Neural cell (in vitro differentiated cells): Measurements from ENCODE around the gene SEMA3B. TPM values are rescaled to one million over a fixed set of nuclear protein-coding genes. Genes with fewer than 3 reads are reported as not detected.

Source experiments
- H2AFZ ChIP-seq: fragments of 200-600, 300-800 bp; sonication (generic), shearing (Covaris generic); 2 replicates; pipeline ENCODE4 v1.6.0; 2014; ENCODE audit warnings: low read depth, mild to moderate bottlenecking, antibody characterized with exemption, low read length, moderate library complexity
- H3F3A ChIP-seq: fragments of 200-600 bp; shearing (Covaris generic); 2 replicates; pipeline ENCODE4 v1.6.1; 2016; ENCODE audit warnings: mild to moderate bottlenecking, moderate library complexity, mixed read lengths, antibody characterized with exemption, low read length; ENCODE audit not compliant: insufficient read depth, poor library complexity, severe bottlenecking
- H3K27ac ChIP-seq: fragments of 200-600, 300-800 bp; sonication (generic), shearing (Covaris generic); 2 replicates; pipeline ENCODE4 v1.5.1; 2014; ENCODE audit warnings: mild to moderate bottlenecking, low read length, moderate library complexity
- H3K27me3 ChIP-seq: fragments of 300-800, 200-600 bp; sonication (generic), shearing (Covaris generic); 2 replicates; pipeline ENCODE4 v1.6.0; 2014; ENCODE audit warnings: mild to moderate bottlenecking, low read depth, low read length, moderate library complexity; ENCODE audit not compliant: insufficient read depth
- H3K36me3 ChIP-seq: fragments of 300-800, 200-600 bp; sonication (generic), shearing (Covaris generic); 2 replicates; pipeline ENCODE4 v1.5.1; 2014; ENCODE audit warnings: mild to moderate bottlenecking, antibody characterized with exemption, low read length, moderate library complexity; ENCODE audit not compliant: insufficient read depth
- H3K4me2 ChIP-seq: fragments of 300-800, 200-600 bp; sonication (generic), shearing (Covaris generic); 2 replicates; pipeline ENCODE4 v1.6.0; 2014; ENCODE audit warnings: mild to moderate bottlenecking, low read length
- H3K4me3 ChIP-seq: fragments of 300-800, 200-600 bp; sonication (generic), shearing (Covaris generic); 2 replicates; pipeline ENCODE4 v1.5.1; 2014; ENCODE audit warnings: mild to moderate bottlenecking, low read length, moderate library complexity
- H3K79me2 ChIP-seq: fragments of 200-600 bp; shearing (Covaris generic); replicated peaks from 2 replicates; pipeline ENCODE4 v1.6.0; 2014; ENCODE audit warnings: mild to moderate bottlenecking, low read length, moderate library complexity; ENCODE audit not compliant: insufficient read depth
- H3K9ac ChIP-seq: fragments of 300-800, 200-600 bp; sonication (generic), shearing (Covaris generic); 2 replicates; pipeline ENCODE4 v1.6.1; 2016; ENCODE audit warnings: mild to moderate bottlenecking, low read length, mixed read lengths
- H3K9me2 ChIP-seq: fragments of 200-600 bp; shearing (Covaris generic); 2 replicates; pipeline ENCODE4 v1.6.1; 2016; ENCODE audit warnings: mild to moderate bottlenecking, low read length, mixed read lengths; ENCODE audit not compliant: insufficient read depth
- H3K9me3 ChIP-seq: fragments of 200-600, 300-800 bp; sonication (generic), shearing (Covaris generic); 2 replicates; pipeline ENCODE4 v1.6.1; 2016; ENCODE audit warnings: mild to moderate bottlenecking, mixed run types, low read length, moderate library complexity, mixed read lengths
- H4K20me1 ChIP-seq: fragments of 200-600 bp; shearing (Covaris generic); 2 replicates; pipeline ENCODE4 v1.6.1; 2016; ENCODE audit warnings: mild to moderate bottlenecking, mixed run types; ENCODE audit not compliant: insufficient read depth
- CTCF ChIP-seq: fragments of 450-650 bp; IDR thresholded peaks from 2 replicates; pipeline ENCODE4 v1.5.1; 2014; ENCODE audit warnings: antibody characterized with exemption, mild to moderate bottlenecking, moderate library complexity; ENCODE audit not compliant: poor library complexity, severe bottlenecking
- EP300 ChIP-seq: fragments of 450-650 bp; conservative IDR thresholded peaks from 2 replicates; pipeline ENCODE4 v1.6.1; 2014; ENCODE audit warnings: antibody characterized with exemption, mild to moderate bottlenecking, moderate library complexity; ENCODE audit not compliant: poor library complexity, severe bottlenecking
- EZH2 ChIP-seq: fragments of 200-600, 300-800 bp; shearing (Covaris generic), sonication (generic); IDR thresholded peaks from 2 replicates; pipeline ENCODE4 v1.6.1; 2014; ENCODE audit warnings: antibody characterized with exemption, low read length, borderline replicate concordance, mild to moderate bottlenecking; ENCODE audit not compliant: insufficient read depth, poor library complexity, severe bottlenecking
- MXI1 ChIP-seq: fragments of 450-650 bp; conservative IDR thresholded peaks from 2 replicates; pipeline ENCODE4 v1.6.1; 2014; ENCODE audit warnings: antibody characterized with exemption, mild to moderate bottlenecking; ENCODE audit not compliant: poor library complexity, severe bottlenecking
- POLR2AphosphoS5 ChIP-seq: IDR thresholded peaks from 2 replicates; pipeline ENCODE4 v1.6.1; 2012
- RAD21 ChIP-seq: fragments of 450-650 bp; conservative IDR thresholded peaks from 2 replicates; pipeline ENCODE4 v1.6.1; 2014; ENCODE audit warnings: antibody characterized with exemption, mild to moderate bottlenecking, moderate library complexity
- REST ChIP-seq: IDR thresholded peaks from 2 replicates; pipeline ENCODE4 v1.6.1; 2012; ENCODE audit warnings: borderline replicate concordance
- SMC3 ChIP-seq: fragments of 450-650 bp; conservative IDR thresholded peaks from 2 replicates; pipeline ENCODE4 v1.6.1; 2014; ENCODE audit warnings: antibody characterized with exemption, mild to moderate bottlenecking, moderate library complexity; ENCODE audit not compliant: poor library complexity
- TAF1 ChIP-seq: IDR thresholded peaks from 2 replicates; pipeline ENCODE4 v1.6.1; 2012; ENCODE audit warnings: low read depth
- polyA plus RNA-seq: library from polyadenylated mRNA; depleted of rRNA; stranded (reverse); fragments of >200 nt; gene quantifications from 2 replicates; pipeline ENCODE4 v1.2.3, GENCODE V29; 2014

SEMA3B gene
- polyA plus RNA-seq, 1 donor from 2014 or later: 7.8 TPM

GRCh38 chr3:50298836-50299637, 30.1 kb downstream of the SEMA3B start, which contains the start of the genes HYAL3 and NAA80:
HYAL3 (minus strand) TSS chr3:50299405; CDS start chr3:50295602, 3,803 bp downstream.
NAA80 (minus strand) TSS chr3:50299405; CDS start chr3:50297463, 1,942 bp downstream.
- Histone ChIP-seq H3K36me3 (no peaks in the 10 kb centered on the region), H3F3A (no peaks in the 10 kb centered on the region), H3K9ac (peak within 1 kb of the TSS; percentile 86), H3K4me2 (peak within 1 kb of the TSS; percentile 80), H3K4me3 (peak within 1 kb of the TSS; percentile 78), H3K9me3 (no peaks in the 10 kb centered on the region), H3K27ac (peak within 1 kb of the TSS; percentile 68), H3K79me2 (no peaks in the 10 kb centered on the region), H3K27me3 (no peaks in the 10 kb centered on the region), H4K20me1 (no peaks in the 10 kb centered on the region), H2AFZ (peak within 1 kb of the TSS; percentile 65), H3K9me2 (no peaks in the 10 kb centered on the region)
- TF ChIP-seq POLR2AphosphoS5 (peak; percentile 88), EP300 (no peak), MXI1 (peak; percentile 90), REST (no peak), CTCF (peak; percentile 73), RAD21 (no peak), SMC3 (peak; percentile 45), EZH2 (no peak), TAF1 (peak; percentile 45)

GRCh38 chr3:50299638-50299928, 30.6 kb downstream of the SEMA3B start:
- H3K27ac ChIP-seq: peak overlapping the region; percentile 66
- no peaks in the 10 kb centered on the region for H4K20me1 ChIP-seq
- no peaks in the 10 kb centered on the region for H3K36me3 ChIP-seq
- peak overlapping the region; percentile 69 for H3K4me2 ChIP-seq
- no peaks in the 10 kb centered on the region for H3F3A ChIP-seq
- TF ChIP-seq MXI1 (no peak), CTCF (no peak), EZH2 (no peak), POLR2AphosphoS5 (no peak), EP300 (no peak), RAD21 (no peak), SMC3 (no peak), TAF1 (peak; percentile 32), REST (no peak)
- peak overlapping the region; percentile 58 for H2AFZ ChIP-seq
- H3K9me2 ChIP-seq: no peaks in the 10 kb centered on the region
- peak overlapping the region; percentile 78 for H3K4me3 ChIP-seq
- no peaks in the 10 kb centered on the region for H3K9me3 ChIP-seq
- no peaks in the 10 kb centered on the region for H3K27me3 ChIP-seq
- no peaks in the 10 kb centered on the region for H3K79me2 ChIP-seq
- H3K9ac ChIP-seq: peak overlapping the region; percentile 70
